NCI-H187 treated with DMSO at 0.1 percent for 48 hours (cell line): ENCODE results near the gene MTHFD1L.
"Not testable (repeated sequence)": the region's sequence is repeated elsewhere in the genome, so short reads cannot be mapped to it uniquely, and the experiment has no call there.

ENCODE experiments used
- DNase-seq: peaks from one replicate; lab custom pipeline; 2025; lab: John Stamatoyannopoulos, UW

MTHFD1L gene

DNA sequence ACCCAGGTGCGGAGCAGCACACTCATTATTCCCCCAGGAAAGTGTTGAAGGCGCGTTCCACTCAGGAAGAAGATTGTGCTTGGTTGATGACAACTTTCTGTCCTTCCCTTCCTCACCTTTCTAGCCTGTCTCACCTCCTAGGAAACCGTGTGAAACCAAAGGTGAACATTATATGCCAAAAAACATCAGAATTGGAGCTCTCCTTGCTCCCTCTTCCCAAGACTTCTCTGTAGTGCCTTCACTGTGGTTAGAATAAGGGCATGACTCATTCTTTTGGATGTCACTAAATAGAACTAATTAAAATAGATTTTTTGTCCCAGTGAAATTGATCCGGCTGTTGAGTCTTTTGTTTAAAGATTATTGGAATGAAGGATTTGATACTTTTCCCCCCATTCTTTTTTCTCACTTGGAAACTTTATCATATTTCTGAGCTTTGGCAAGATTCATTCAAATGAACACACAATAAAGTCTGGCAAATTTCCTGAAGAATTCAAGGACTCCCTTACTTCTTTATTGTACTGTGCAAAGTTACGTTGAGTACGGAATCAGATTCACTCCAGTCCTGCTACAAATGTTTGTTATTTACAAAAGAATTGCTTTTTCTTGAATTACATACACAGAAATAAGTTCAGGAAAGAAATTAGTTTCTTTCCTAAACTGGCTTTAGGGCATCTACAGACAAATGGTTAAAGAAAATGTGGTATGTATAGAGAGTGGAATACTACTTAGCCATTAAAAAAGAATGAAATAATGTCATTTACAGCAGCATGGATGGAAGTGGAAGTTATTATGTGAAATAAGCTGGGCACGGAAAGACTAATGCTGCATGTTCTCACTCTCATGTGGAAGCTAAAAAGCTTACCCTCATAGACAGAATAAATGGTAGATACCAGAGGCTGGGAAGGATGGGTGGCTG lies 231.4 kb downstream of the MTHFD1L start:
- DNase-seq: no peak

DNA sequence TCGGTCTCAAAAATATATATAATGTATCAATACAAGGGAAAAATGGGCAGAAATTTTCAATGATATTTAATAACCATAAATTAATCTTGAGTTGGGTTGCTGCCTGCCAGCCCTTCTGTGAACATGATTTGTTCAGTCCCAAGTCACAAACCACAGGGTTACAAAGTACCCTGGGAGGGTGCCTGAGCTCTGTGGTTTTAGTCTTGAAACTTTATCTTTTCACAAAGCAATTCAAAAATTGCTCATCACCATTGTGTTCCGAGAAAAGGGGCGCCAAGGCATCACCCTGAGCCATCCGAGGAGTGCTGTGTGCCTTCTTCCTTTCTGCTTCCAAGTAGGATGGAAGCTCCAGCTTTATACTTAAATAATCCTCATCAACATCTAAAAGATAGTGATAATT lies 232.7 kb downstream of the MTHFD1L start:
- no peak for DNase-seq

DNA sequence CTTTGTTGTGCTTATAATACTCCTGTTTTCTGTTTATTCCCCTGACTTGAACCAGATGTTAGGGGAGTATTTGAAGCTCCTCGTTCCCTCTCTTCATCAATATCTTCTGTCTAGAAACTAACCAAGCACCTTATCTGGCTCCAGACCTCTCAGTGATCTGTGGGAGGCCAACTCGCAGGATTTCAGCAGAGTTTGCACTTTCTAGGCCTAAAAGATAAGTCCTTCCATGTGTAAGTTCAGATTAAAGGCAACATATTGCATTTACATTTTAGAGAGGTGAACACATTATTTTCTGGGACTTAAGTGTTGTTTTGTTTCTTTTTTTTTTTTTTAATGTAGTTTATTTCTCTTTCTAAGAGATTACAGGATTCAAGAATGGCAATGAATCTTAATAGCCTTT lies 234.8 kb downstream of the MTHFD1L start:
- no peak for DNase-seq

DNA sequence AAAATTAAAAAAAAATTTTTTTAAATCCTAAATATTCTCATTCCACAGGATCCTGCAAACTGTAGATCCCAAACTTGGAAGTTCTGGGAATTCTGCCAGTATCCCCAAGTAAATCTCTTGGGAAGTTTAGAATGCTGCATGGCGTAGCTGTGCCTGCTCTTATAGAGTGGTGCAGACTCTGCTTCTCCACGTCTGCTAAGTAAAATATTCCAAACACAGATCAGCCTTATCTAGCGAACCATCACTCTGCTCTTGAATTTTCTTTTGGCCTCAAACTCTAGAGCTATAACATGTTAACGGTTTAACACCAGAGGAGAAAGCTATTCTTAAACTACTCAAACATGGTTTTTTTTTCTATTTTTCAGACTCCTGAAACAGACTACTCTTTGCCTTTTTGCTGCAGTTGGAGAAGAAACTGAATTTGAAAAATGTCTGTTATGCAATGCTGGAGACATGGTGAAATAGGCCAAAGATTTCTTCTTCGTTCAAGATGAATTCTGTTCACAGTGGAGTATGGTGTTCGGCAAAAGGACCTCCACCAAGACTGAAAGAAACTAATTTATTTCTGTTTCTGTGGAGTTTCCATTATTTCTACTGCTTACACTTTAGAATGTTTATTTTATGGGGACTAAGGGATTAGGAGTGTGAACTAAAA lies 235.8 kb downstream of the MTHFD1L start:
- no peak for DNase-seq

- no peak for DNase-seq
Observed at GRCh38 chr6:151101816-151102694, 236.6 kb downstream of the MTHFD1L start.

DNA sequence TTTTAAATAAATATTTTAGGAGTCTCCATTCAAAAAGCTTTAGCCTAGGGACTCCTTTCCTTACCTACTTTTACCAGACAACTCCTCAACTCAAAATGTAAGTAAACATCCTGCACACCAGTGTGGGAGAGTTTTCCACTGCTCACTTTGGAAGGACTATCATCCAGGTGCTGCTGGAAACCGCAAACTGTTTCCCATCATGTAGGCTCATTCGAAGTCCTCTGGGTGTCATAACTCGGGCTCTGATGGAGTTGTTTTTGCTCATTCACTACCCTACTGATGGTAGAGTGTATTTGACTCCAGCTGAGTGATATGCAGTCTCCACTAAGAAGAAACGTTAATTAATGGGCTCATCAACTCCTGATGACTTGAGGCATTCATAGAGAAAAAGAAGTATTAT lies 237.8 kb downstream of the MTHFD1L start:
- peak; percentile 47 for DNase-seq

DNA sequence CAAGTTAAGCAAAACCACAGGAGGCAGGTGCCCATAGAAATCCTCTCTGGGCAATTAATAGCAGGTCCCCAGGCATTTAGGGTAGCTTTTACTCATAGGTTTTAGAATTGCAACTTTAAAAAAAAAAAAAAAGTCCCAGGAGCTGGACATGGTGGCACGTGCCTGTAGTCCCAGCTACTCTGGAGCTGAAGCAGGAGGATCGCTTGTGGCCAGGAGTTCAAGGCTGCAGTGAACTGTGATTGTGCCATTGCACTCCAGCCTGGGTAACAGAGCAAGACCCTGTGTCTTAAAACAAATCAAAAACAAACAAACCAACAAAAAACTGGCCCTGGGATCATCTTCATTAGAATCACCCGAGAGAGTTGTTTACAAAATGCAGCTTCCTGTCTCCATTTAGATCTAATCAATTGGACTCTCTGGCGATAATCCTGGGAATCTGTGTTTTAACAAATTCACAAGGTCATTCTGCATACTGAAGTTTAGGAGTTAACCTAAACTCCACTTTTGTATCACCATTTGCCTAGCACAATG lies 242.5 kb downstream of the MTHFD1L start:
- DNase-seq: no peak

GRCh38 chr6:151108548-151108947 lies 243.0 kb downstream of the MTHFD1L start:
- DNase-seq: no peak

DNA sequence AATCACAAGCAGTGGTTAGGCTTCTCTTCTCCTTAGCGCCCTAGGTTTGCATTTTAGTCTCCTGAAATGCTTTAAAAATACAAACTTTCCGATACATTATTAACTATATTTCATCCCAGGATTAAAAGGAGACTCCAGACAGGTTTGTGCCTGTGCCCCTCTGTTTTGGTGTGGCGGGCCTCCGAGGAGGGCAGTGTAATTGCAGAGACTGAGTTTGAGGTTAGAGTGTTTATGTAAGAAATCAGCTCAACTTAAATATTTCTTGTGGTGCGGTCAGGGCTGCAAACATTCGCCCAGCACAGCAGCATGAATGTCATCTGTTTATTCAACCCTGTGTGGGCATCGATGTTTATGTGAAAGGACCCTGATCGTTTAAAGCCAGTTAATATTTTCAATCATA lies 243.9 kb downstream of the MTHFD1L start:
- no peak for DNase-seq

DNA sequence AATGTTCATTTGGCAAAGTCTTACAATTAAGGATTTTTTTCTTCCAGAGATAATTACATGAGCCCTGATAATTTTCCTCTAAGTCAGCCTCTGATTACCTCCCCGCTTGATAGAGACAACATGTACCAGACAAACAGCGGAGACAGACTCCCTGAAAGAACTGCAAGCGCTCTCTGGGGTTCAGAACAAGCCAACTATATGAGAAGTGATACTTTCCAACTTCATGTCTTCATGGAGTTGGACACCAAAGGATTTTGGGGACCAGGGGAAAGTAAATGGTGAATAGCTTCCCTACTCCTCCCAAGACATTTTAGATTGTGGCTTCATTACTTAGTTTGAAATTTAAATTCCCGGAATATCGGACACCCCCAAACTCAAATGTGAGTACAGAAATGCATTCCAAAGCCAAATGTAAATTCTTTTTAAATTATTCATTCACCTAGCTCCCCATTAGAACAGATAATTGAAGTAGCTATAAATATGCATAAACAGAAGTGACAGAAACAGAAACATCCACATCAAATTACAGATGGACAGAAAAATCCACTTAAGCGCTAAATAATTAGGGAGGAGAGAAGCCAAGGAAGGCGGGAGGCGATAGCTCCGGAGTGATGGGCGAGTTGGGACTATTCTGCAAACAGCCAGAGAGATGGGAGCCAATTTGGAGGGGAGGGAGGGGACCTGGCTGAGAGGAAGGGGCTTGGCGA lies 244.5 kb downstream of the MTHFD1L start:
- DNase-seq: no peak

- no peak for DNase-seq
Observed at GRCh38 chr6:151110576-151110905, 245.0 kb downstream of the MTHFD1L start.

DNA sequence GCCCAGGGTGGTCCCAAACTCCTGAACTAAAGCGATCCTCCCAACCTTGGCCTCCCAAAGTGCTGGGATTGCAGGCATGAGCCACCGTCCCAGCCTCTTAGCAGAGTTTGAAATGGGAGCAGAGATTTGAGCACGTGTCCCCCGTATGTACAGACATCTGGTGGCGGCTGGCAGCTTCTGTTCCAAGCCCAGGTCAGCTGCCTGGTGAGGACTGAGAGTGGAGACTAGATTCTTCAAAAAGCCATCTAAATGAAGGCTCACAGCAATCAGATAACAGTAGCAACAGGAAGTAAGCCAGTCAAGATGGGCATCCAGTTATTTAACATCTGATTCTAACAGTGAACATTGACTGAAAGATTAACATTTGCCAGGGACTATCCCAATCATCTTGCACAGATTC lies 246.2 kb downstream of the MTHFD1L start:
- no peak for DNase-seq

GRCh38 chr6:151112130-151112529 lies 246.6 kb downstream of the MTHFD1L start:
- DNase-seq: no peak

- not testable (repeated sequence) for DNase-seq
Observed at GRCh38 chr6:151112884-151113283, 247.4 kb downstream of the MTHFD1L start.

DNA sequence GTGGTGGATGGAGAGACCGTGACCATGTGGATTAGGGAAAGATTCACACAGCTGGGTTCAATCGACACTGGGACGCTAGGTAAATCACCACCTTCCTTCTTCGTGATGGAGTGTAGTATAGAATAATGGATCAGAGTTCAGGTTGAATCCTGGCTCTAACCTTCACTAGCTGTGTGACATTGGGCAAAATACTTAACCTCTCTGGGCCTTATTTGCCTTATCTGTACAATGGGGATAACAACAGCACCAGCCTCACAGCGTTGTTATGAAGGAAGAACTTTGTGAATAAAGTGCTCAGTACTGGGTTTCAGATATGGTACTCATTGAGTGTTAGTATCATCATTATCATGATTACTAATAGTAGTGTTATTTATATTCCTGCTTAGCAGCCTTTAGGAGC lies 248.1 kb downstream of the MTHFD1L start:
- no peak for DNase-seq

DNA sequence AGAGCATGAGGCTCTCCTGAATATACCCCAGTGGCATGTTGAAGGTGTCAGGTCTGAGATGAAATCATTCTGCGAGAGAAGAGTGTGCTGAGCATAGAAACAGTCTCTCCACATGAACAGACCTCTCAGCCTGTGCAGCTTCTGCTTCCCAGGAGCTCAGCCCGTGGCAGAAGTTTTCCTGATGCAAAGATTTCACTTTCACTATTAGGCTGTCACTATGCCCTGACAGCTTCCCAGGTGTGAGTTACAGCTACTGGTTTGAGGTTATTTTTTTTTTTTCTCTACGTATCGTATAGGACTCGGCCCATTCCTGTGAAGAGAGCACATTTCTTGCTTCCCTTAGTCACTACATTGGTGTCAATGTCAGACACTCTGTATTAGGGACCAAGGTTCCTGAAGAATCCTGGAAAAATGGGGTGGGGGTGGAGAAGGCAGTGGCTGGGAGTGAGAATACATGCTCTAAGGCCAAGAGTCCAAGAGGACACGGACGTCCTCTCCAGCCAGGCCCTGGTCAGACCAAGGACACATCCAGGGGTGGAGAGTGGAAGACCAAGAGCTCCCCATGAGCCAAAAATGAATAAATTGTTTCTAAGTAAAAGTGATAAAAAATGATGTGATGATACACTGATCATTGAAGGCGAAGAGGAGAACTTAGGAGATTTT lies 253.1 kb downstream of the MTHFD1L start:
- DNase-seq: no peak

GRCh38 chr6:151119823-151120524 lies 254.5 kb downstream of the MTHFD1L start:
- no peak for DNase-seq

- no peak for DNase-seq
Observed at GRCh38 chr6:151121900-151122299, 256.4 kb downstream of the MTHFD1L start.

DNA sequence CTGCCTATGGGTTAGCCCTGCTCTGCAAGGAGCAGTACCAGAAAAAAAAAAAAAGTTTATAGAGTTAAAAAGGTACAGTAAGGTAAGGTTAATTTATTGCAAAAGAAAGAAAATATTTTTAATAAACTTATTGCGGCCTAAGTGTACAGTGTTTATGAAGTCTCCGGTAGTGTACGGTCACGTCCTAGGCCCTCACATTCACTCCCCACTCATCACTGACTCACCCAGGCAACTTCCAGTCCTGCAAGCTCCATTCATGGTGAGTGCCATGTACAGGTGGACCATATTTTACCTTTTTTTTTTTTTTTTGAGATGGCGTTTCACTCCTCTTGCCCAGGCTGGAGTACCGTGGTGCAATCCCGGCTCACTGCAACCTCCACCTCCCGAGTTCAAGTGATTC lies 258.1 kb downstream of the MTHFD1L start:
- DNase-seq: not testable (repeated sequence)

GRCh38 chr6:151125242-151125641 lies 259.7 kb downstream of the MTHFD1L start:
- not testable (repeated sequence) for DNase-seq
